ENCODE results near the gene HOXB2. TPM values are rescaled to one million over a fixed set of nuclear protein-coding genes. Genes with fewer than 3 reads are reported as not detected.

The HOXB2 gene
- total RNA-seq, 1 donor from 2014 or later = not detected

DNA sequence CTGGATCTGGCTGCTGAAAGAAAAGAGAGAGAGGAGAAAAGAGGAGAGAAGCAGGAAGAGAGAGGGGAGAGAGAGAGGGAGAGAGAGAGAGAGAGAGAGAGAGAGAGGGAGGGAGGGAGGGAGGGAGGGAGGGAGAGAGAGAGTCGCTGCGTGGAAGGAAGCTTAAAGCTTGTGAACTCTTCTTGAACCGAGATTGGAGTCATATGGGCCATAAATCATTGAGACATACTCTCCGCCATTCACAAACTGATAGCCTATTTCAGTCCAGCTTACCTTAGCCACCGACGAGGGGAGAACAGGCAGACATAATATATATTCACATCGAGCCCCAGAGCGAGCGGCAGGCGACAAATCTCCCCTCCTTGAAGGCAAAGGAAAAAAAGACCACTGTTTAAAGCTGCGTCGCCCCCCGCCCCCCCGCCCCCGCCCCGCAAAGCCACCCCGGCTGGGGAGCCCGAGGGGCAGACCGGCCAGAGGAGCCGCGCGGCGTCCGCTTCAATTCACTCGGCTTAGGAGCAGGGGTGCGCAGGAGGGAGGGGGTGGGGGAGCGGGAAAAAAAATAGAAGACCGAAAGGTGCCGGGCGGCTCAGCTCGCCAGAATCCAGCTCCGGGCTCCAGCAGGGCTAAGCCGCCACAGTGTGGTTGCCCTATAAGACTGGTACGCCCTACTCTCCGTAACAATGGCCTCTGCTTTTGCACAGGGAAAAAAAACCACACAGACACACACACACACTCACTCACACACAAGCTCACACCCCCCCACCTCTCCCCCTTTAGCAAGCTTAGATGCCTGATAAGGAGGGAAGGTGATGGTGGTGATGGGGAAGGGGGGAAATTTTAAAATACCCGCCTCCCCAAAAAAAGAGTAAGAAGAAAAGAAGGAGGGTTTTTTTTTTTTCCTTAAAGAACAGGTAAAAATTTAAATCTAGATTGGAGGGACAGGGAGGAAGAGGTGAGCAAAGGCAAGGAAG lies 10.6 kb upstream of the HOXB2 start:
- DNase-seq (ENCODE audit: low spot score in 2 of 2) (no peak), FAIRE-seq (no peak)

DNA sequence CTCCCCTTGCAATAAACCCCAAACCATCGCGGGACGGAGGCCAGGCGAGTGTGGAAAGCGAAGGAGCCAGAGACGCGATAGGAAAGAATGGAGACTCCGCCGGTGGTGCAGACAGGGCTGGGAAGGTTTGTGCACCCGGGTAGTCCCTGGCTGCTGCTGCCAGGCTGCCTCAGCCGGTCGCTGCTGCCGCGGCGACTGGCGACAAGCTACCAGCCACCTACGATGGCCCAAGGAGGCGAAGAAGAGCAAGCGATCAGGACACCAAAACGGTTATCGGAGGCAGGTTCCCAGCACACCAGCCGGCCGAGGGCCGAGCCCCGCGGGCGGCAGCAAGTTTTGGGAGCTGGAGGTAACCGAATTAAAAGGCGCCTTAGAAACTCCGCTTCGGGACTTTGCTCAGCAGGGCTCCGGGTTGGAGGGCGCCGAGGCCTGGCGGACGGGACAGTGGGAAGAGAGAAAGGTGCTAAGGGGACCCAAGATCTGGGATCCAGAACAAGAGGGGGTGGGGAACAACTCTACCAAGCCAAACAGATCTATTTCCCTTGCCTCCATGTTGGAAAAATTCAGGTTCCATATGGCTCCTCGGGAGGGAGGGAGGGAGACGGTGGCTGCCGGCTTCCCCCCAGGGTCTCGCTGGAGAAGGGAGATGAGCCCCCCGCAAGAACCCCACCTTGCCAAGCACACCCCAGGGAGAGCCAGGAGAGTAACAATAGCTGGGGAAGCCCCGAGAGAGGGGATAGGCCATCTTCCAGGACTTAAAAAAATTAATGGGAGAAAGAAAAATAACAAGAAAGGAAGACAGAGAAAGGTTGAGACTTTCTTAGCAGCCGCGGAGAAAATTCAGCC lies 9.7 kb upstream of the HOXB2 start:
- FAIRE-seq = no peak
- no peak for DNase-seq (ENCODE audit: low spot score in 2 of 2)

DNA sequence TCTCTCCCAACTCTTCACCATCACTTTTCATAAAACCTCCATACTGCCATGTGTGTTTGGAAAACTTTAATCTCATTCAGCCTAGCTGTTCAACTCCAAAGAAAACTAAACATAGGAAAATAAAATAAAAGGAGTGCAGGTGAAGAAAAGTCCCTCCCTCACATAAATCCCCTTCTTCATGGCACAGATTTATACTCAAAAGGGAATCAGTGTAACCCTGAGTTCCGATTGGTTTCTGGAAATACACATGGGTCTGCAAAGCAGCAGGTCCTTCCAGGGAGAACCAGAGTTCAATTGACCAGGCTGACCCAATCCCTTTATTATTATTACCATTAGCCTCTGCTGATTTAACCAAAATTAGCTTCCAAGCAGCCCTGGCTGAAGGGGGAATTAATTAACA lies 8.9 kb upstream of the HOXB2 start:
- DNase-seq (ENCODE audit: low spot score in 2 of 2) (no peak), FAIRE-seq (no peak)

DNA sequence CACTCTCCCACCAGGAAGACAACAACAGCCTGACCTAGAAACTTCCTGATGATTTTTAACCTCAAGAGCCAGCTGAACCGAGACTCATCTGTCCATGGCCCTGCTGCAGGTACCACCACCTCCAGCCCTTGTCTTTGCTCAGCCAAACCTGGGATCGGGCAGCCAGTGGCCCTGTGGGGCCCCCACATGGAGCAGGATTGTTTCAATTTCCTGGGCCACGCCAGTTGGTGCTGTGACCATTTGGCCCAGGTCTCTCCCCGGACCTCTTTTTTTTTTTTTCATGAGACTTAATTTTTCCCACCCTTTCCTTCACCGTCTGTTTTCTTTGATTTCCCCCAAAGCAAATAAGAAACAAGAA lies 8.3 kb upstream of the HOXB2 start:
- FAIRE-seq (no peak), DNase-seq (ENCODE audit: low spot score in 2 of 2) (no peak)

DNA sequence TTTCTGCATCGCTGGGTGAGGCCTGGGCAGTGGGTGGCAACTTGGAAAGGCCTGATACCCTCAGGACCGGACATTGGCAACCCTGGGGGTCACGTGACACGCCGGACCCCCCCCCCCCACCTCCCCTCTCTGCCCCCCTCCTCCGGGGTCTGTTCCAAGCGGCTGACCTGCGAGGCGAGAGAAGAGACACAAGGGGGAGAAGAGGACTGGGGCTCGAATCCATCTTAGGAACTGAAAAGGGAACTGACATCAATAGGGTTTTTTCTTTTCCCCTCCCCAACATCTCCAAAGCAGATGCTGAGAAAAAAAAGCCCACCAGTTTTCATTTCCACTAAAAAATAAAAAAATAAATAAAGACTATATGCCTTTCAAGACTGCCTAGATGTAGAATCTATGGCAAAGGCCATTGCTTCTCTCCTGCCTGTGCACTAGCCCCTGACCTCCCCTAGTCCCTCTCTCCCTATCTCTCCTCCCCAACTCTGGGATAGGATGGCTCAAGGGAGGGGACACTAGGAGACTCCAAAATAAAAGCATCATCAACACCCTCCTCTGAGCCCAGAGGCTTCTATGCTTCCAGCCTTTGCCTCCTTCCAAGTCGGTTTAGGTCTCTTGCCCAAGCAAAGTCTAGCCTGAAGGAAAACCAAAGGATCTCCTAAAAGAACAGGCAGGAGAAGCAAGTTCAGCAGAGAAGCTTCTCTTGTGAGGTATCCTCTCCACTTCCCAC lies 7.7 kb upstream of the HOXB2 start:
- FAIRE-seq = no peak
- DNase-seq (ENCODE audit: low spot score in 2 of 2) = no peak

DNA sequence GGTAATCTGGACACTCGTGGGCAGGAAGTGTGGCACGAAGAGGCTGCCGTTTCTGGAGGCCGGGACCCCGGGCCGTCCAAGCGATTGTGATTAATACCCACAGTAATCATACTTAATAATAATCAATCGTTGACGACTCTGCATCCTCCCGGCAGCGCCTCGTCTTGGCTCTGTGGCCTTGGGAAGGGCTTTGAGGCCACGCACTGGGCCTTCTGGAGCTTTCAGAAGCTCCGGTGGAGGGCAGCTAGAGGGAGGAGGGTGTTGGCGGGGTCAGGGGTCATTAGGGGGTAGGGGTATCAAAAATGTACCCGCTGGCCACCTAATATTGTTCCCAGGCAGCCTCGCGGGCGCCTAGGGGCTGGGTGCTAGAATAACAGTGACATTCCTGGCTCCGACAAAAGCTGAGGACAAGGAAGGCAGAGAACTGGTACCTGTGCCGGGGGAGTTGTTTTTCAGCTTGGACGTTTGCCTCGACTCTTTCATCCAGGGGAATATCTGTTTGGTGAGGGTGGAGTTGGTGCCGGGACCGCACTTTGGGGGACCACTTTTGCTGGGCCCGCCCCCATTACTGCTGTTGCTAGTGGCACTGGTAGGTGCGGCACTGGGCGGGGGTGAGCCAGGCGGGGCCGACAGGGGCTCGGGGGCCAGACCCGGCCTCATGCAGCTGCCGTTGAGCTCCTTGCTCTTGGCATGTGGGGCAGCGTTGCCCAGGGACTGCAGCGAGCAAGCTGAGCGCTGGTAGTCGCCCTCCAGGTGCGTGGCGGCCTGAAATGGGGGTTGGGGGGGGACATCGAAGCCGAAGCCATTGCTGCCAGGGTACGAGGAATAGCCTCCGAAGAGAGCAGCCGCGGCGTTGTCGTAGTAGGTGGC lies 6.9 kb upstream of the HOXB2 start:
- FAIRE-seq (no peak), DNase-seq (ENCODE audit: low spot score in 2 of 2) (no peak)

DNA sequence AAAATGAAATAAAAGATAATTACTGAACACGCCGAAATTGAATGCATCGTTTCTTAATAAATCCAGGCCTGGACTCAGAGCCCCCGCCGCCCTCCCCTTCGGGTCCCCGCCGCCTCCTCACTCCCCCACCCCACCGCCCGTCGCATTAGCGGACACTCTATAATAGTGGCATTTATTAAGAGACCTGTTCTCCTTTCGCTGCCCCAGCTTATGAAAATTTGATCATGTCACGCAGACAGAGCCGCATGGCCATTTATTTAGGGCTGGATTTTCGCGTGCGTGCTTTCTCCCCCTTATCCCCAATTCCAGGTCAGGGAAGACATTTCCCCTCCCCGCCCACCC lies 6.3 kb upstream of the HOXB2 start:
- FAIRE-seq = no peak
- no peak for DNase-seq (ENCODE audit: low spot score in 2 of 2)

DNA sequence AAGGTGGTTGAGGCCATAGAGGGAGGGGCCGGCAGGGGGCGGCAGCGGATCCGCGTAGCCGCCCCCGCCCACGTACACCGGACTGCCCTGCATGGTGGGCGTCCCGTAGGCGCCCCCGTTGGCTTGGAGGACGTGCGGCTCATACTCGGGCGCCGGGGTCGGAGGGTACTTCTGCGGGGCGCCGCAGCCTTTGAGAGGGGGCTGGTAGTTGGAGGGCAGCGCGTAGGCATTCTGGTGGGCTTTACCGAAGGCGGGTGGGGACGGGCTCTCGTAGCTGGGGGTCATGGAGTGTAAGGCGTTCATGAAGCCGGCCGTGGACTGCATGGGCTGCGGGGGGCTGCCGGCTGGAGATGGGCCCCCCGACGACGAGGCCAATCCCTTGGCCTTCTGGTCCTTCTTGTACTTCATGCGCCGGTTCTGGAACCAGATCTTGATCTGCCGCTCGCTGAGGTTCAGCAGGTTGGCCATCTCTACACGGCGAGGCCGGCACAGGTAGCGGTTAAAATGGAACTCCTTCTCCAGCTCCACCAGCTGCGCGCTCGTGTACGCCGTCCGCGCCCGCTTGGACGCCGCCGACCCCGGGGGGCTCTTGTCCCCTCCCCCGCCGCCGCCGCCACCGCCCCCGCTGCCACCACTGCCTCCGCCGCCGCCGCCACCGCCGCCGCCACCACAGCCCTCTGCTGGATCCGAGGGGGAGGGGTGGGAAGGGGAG lies 5.7 kb upstream of the HOXB2 start:
- no peak for FAIRE-seq
- no peak for DNase-seq (ENCODE audit: low spot score in 2 of 2)

DNA sequence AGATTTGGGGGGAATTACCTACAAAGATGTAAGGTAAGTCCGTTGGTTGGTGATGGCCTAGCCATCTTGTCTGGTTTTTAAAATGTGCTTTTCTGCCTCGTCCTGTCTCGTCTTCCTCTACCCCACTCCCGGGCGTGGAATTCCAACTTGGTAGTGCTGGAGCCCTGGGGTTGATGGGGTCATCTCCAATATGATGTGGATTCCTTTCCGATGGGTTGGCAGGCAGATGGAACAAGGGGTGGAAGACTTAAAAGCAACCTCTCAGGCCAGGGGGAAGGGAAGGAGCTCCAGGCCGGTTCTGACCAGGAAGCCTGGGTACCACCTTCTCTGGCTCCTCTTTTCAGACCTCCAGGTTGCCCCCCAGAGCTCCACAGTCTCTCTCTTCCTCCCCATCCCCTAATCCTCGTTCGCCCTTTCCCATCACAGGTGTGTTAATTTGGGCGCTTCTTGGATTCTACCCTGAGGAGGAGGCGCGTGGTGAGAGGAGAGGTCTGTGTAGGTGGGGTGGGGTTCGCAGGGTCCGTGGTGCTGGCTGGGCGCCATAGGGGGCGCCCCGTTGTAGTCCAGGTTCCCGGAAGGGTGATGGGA lies 5.1 kb upstream of the HOXB2 start:
- no peak for FAIRE-seq

DNA sequence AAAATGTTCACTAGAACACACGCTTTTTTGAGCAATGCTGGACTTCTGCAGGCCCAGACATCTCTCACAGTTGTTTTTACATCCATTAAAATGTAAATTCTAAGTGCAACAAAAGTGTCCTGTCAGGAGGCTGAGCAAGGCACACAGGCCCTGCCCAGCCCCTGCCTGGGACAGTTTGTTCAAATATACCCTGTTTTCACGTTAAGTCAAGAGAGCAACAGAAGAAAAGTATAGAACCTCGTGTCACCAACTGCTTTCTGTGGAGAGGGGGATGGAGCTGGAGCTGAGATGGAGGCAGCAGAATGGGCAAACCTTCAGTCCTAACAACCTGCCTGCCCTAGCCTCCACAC lies 4.3 kb upstream of the HOXB2 start:
- FAIRE-seq (no peak), DNase-seq (ENCODE audit: low spot score in 2 of 2) (no peak)

More for the DNA sequence above, 5.1 kb upstream of the HOXB2 start:
- no peak for DNase-seq (ENCODE audit: low spot score in 2 of 2)

DNA sequence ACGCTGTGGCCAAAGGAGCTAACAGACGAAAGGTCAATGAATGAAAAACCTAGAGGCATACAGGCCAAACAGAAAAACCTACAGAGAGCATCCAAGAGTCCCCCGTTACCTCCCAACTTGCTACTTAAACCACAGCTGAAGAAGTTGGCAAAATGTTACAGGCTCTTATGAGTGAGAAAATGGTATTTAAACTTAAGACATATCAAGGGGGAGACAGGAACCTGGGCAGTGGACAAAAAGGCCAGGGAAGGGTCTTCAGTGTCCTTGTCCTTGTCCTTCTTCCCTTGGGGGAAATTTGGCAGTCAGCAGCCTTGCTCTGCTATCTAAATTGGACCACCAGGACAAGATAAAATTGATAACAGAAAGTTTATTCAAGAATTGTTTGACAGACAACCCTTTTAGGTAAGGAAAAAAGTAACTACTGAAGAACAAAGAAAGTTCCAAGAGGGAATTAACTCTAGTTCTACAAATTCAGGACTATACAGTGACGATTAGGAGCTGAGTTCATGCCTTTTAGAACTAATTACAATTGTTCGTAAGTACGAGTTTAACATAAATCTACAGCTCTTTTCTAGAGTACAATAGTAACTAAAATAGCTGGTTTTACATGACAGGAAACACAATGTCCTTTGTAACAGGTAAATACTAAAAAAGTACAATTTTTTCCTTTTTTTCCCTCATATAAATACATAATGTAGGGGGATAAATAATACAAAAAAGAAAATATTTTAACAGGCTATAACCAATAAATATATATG lies 3.8 kb upstream of the HOXB2 start:
- FAIRE-seq (no peak), DNase-seq (ENCODE audit: low spot score in 2 of 2) (no peak)

DNA sequence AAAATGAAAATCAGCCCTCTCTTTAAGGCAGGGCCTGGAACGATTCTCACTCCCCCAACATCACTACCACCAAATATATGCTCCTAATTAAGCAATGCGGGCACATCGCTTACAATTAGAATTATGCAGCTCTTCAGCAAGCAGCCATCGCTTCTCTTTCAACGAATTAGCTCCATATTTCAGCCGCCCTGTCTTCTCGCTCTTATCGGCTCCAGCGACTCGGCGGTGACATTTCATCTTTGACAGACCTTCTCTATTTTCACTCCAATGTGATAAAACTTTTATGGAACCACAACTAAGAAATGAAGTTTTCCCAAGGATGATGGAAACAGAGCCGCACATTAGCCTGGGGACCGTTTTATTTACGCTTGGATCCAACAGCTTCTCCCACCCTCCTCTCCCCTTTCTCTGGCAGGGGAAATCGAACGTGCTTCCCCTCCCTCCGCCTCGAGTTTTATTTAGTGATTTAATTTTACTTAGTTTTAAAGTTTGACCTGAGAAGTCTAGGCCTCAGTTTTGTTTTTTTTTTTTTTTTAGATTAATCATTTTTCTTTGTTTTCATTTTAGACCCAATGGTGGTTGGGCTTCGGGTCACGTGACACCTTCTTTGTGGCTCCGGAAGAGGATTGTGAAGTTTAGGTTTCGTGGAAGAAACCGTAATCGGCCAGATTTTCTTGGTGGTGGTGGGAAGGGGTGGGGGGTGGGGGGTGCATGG lies 3.1 kb upstream of the HOXB2 start:
- no peak for DNase-seq (ENCODE audit: low spot score in 2 of 2)
- no peak for FAIRE-seq

DNA sequence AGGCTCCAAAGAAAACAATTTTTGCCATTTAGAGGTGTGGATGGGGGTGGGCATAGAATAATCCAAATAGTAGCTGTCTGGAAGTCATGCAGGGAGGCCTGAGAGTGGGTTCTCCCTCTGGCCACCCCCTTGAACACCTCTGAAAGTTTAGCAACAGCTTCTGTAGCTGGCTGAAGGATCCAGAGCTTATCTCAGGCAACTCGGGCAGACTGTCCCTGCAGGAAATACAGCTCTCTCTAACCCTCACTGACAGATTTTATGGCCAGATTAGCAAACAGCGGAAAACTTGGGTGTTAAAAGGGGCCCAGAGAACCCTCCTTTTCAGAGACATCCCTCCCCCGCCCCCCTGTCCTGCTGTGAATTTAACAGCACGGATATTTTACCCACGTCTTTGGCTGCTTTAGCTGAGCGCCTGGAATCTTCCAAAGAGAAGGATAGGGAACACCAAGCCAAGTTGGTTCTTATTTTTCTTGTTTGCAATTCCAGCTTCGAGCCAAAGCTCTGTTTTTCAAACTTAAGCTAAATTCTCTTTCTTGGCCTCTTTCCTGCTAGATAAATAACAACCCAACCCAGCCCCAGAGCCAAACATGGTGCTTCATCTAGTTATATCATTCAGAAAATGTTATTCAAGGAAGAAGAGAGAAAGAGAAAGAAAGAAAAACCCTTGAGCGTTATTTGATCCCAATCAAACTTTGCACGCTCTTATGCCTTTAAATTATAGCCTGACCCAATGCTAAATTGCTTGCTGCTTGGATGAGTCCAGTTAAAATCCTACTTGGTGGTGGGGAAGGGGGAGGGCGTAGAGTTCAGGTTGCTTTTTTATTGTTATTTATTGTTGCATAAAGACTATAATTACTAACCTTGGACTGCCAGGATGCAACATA lies 2.3 kb upstream of the HOXB2 start:
- FAIRE-seq = no peak
- DNase-seq (ENCODE audit: low spot score in 2 of 2) = no peak

DNA sequence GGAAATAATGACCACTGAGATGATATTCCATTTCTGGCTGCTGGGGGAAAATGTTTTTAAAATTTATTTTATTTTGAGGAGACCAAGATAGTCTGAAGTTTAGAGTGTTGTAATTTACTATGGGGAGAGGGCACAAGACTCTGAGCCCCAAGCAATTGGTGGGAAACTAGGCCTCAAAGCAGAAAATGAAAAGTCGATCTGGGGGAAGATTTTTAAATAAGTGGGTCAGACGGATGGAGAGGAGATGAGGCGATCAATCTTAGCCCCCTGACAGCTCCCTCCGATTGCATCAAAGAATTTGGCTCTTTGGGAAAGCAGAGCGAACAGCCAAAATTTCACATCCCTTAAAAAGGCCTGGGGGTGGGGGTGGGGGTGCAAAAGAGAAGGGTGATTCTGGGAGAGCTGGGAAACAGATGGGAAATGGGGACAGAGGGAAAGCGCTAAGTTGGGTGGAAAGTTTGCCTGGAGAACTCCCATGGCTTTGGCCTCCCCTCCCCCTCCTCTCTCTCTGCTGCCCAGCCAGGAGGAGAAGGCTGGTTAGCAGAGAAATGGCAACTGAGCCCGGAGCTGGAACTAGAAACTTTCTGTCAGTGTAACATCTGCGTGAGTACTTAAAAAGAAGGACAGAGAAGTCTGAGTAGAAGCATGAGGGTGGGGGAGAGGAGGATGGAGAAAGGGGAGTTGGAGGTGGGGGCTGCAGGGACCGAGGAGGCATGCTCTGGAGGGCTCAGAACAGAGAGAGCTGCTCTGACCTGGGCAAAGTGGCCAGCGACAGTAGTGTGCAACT lies 1.4 kb upstream of the HOXB2 start:
- DNase-seq (ENCODE audit: low spot score in 2 of 2) (no peak), FAIRE-seq (no peak)

DNA sequence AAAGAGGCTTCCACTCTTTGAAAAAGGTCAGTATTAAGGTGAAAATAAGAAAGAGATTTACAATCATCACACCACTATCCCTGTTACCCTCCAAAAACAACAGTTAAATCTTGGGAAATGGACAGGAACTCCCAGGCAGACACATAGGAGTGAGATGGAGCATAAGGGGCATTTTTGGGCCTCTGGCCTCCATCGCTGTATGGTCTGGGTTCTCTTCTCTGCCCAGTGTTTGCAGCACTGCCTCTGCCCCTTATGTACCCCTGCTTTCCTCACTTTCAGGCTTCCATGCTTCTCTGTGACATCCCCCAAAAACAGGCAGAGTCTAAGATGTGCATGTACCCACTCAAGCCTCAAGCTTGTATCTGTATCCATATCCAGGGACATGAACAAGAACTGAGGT lies 630 bp upstream of the HOXB2 start:
- DNase-seq (ENCODE audit: low spot score in 2 of 2) (no peak), FAIRE-seq (no peak)
